Mammary epithelial cell (primary cell): ENCODE results near the gene TCF4.

ENCODE experiments used
- EZH2 ChIP-seq: IDR thresholded peaks from 2 replicates; pipeline ENCODE4 v1.6.1; 2012; ENCODE audit warnings: low read length, inconsistent platforms, borderline replicate concordance
- TF ChIP-seq, protein P1 (sequence below), 2 donors: IDR thresholded peaks in 1 of 2; conservative IDR thresholded peaks in 1 of 2; 2 replicates each; pipeline ENCODE4 v1.5.1; 2011 to 2012; ENCODE audit warnings: inconsistent platforms in 2 of 2, low read length in 2 of 2, mild to moderate bottlenecking in 2 of 2, control low read depth in 1 of 2, low read depth in 1 of 2; ENCODE audit not compliant: insufficient read depth in 1 of 2; ENCODE audit errors: extremely low read depth in 1 of 2

DNA sequence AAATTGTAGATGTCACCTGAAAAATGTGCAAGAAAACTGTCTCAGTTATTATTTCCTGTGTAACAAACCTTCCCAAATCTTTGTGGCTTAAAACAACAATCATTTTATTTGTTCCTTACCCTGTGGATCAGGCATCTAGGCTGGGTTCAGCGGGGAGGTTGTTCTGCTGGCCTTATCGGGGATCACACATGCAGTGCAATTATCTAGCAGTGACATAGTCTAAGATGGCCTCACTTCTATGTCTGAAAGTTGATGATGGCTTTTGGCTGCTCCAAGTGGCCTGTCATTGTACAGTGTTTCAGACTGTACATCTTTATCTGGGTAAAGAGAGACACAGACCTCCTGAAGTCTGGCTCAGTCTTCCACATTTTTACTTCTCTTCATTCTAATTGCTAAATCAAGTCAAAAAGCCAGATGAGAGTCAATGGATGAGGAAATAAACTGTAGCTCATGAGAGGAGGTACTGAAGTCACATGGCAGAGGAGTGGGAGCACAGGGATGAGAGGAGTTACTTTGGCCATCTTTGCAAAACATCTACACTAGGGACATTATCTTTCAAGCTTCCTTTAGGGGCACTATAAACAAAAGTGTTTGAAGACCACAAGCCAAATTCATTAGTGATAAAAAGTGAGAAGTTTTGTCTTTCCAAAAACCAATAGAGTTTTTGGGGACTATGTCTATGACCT lies 385.6 kb downstream of the TCF4 start:
- TF ChIP-seq, protein P1, sequence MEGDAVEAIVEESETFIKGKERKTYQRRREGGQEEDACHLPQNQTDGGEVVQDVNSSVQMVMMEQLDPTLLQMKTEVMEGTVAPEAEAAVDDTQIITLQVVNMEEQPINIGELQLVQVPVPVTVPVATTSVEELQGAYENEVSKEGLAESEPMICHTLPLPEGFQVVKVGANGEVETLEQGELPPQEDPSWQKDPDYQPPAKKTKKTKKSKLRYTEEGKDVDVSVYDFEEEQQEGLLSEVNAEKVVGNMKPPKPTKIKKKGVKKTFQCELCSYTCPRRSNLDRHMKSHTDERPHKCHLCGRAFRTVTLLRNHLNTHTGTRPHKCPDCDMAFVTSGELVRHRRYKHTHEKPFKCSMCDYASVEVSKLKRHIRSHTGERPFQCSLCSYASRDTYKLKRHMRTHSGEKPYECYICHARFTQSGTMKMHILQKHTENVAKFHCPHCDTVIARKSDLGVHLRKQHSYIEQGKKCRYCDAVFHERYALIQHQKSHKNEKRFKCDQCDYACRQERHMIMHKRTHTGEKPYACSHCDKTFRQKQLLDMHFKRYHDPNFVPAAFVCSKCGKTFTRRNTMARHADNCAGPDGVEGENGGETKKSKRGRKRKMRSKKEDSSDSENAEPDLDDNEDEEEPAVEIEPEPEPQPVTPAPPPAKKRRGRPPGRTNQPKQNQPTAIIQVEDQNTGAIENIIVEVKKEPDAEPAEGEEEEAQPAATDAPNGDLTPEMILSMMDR (conservative IDR thresholded peaks at IDR 0.05 in 1 of 2, IDR thresholded peaks at IDR 0.05 in 1 of 2; ENCODE audit: extremely low read depth in 1 of 2, insufficient read depth in 1 of 2, low read depth in 1 of 2, low read length in 2 of 2) = no peak
- TF ChIP-seq EZH2 = no peak
